Esophagus squamous epithelium (tissue), 5 donors: ENCODE measurements around the gene KCNG2. TPM values are rescaled to one million over a fixed set of nuclear protein-coding genes. Genes with fewer than 3 reads are reported as not detected.

Source experiments
- DNase-seq: peaks from one replicate; lab custom pipeline; 2025; lab: John Stamatoyannopoulos, UW
- H3K27ac ChIP-seq, 4 donors: fragments of 200-600 bp; sonication (generic); one replicate each; pipeline ENCODE4 v1.5.1; 2016 to 2019; ENCODE audit warnings: mild to moderate bottlenecking in 1 of 4
- H3K27me3 ChIP-seq, 4 donors: fragments of 200-600 bp; sonication (generic); 1 replicate in 3 of 4; 2 replicates in 1 of 4; pipeline versions ENCODE4 v1.5.1 to v1.6.0; 2017 to 2021; ENCODE audit warnings: antibody characterized with exemption in 1 of 4
- H3K36me3 ChIP-seq, 3 donors: fragments of 200-600 bp; sonication (generic); one replicate each; pipeline ENCODE4 v1.5.1; 2016 to 2019
- H3K4me1 ChIP-seq, 3 donors: fragments of 200-600 bp; sonication (generic); one replicate each; pipeline ENCODE4 v1.5.1; 2017 to 2019
- H3K4me3 ChIP-seq, 4 donors: fragments of 200-600 bp; sonication (generic); 1 replicate in 3 of 4; 2 replicates in 1 of 4; pipeline ENCODE4 v1.5.1; 2016 to 2019; ENCODE audit warnings: mild to moderate bottlenecking in 2 of 4, moderate library complexity in 1 of 4
- H3K9me3 ChIP-seq, 3 donors: fragments of 200-600 bp; sonication (generic); one replicate each; pipeline ENCODE4 v1.5.1; 2016 to 2019
- CTCF ChIP-seq, 6 experiments: fragments of 450-650 bp in 4 of 6; fragments of 200-600 bp in 2 of 6; sonication (generic) in 2 of 6; IDR thresholded peaks; one replicate each; pipeline ENCODE4 v1.5.1; 2016 to 2019; ENCODE audit warnings: antibody characterized with exemption in 6 of 6, mild to moderate bottlenecking in 4 of 6, moderate library complexity in 4 of 6
- POLR2A ChIP-seq, 4 donors: fragments of 450-650 bp; IDR thresholded peaks; one replicate each; pipeline ENCODE4 v1.6.1; 2017; ENCODE audit warnings: antibody characterized with exemption in 4 of 4, mild to moderate bottlenecking in 4 of 4, moderate library complexity in 3 of 4
- WGBS, 2 donors: methylation state at CpG; one replicate each; pipeline ENCODE4 v1.1.5; 2018; 5-methylcytosine and 5-hydroxymethylcytosine counted together
- intact Hi-C: fragments of 100-400 bp; cut with DNase I; formaldehyde crosslinking; loops from one replicate; pipeline ENCODE4 v1.15.0; 2022
- total RNA-seq, 4 donors: library from RNA; depleted of rRNA; stranded (reverse); fragments of >200 nt; gene quantifications; one replicate each; pipeline ENCODE4 v1.1.0, GENCODE V29; 2016
- donor health status: DM: yes; HTN: yes; CAD: no.

The KCNG2 gene
- total RNA-seq, 4 donors from 2014 or later = 0.19 TPM; not detected in 3

GRCh38 chr18:79803611-79804051, 5.9 kb downstream of the KCNG2 start:
- Histone ChIP-seq H3K4me3 (no peak overlapping the region), H3K27me3 (peaks cover 6 to 36% (median 16%) of the 10 kb centered on the region in 4 donors), H3K27ac (no peak overlapping the region), H3K4me1 (peaks cover 7 to 10% (median 7%) of the 10 kb centered on the region in 3 donors), H3K36me3 (no peaks in the 10 kb centered on the region), H3K9me3 (no peaks in the 10 kb centered on the region)
- WGBS, 2 donors = 80 to 87% methylated on average over 1 to 8 of the region's 14 CpGs
- TF ChIP-seq POLR2A (IDR thresholded peaks at IDR 0.05) (no peak), CTCF (IDR thresholded peaks at IDR 0.05) (no peak)
- intact Hi-C loops = no loop called here
- DNase-seq = no peak

- H3K9me3 ChIP-seq = no peaks in the 10 kb centered on the region
- peaks cover under 1 to 4% (median under 1%) of the 10 kb centered on the region in 3 donors for H3K4me1 ChIP-seq
- WGBS, 2 donors = 49 to 56% methylated on average over 2 to 7 of the region's 15 CpGs
- H3K27ac ChIP-seq = no peak overlapping the region
- no peak overlapping the region for H3K4me3 ChIP-seq
- peaks cover 0 to 30% (median 9%) of the 10 kb centered on the region in 4 donors for H3K27me3 ChIP-seq
- no peaks in the 10 kb centered on the region for H3K36me3 ChIP-seq
- intact Hi-C loops = no loop called here
- DNase-seq = no peak
- no peak for TF ChIP-seq CTCF (IDR thresholded peaks at IDR 0.05)
- TF ChIP-seq POLR2A (IDR thresholded peaks at IDR 0.05) = no peak
Measured at GRCh38 chr18:79804130-79804787, 6.5 kb downstream of the KCNG2 start.

DNA sequence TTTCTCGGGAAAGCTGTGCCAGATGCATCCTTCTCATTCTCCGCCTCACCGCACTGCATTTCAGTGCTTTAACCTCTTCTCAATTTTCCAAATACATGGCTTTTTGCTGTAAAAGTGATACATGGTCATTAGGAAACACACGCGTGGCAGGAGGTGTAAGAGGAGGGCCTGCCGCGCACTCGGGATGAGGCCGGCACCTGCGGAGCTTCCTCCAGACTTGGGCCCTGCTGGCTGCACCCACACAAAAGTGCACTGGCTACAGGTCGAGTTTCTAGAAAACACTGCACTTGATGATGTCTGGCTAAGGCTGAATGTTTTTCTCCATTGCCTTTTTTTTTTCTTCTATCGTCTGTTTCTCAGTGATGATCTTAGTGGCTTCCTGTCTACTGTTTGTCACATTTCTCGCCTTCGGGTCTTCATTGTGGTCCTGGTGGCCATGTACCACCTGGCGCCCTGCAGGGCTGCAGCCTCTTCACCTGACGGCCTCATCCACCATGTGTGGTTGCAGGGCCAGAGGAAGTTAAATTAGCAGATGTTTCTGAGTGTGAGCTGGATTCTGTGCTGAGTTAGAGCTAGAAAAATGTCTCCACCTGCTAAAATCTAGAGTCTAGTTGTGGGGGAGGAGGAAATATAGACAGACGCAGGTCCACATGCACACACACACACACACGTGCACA, 7.6 kb downstream of the KCNG2 start:
- WGBS, 2 donors = 74 to 75% methylated on average over 18 of the region's 18 CpGs
- intact Hi-C loops = no loop called here
- Histone ChIP-seq H3K27ac (no peak overlapping the region), H3K27me3 (peaks cover 0 to 23% (median under 1%) of the 10 kb centered on the region in 4 donors), H3K36me3 (no peaks in the 10 kb centered on the region), H3K4me3 (no peak overlapping the region), H3K9me3 (no peaks in the 10 kb centered on the region), H3K4me1 (no peaks in the 10 kb centered on the region)
- TF ChIP-seq POLR2A (IDR thresholded peaks at IDR 0.05) (no peak), CTCF (IDR thresholded peaks at IDR 0.05) (no peak)
- no peak for DNase-seq

DNA sequence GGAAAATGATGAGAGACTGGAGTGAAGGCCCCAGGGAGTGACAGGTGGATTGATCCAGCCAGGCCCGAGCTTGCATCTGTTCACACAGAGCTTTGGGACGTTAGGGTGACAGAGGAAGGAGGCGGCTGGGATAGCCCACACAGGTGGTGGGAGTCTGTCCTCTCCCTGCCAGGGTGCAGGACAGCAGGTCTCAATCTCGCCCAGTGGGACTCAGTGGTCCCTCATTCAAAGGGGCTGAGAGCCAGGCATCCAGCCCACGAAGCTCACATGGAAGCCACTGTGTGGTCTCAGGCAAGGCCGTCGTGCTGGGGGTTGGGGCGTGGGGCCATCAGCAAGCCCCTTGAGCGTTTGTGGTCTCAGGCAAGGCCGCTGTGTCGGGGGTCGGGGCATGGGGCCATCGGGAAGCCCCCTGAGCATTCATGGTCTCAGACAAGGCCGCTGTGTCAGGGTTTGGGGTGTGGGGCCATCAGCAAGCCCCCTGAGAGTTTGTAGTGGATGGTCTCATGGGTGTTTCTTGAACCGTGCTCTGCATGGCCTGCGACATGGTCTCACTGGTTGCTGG, 8.3 kb downstream of the KCNG2 start:
- H3K27me3 ChIP-seq = peaks cover 0 to 18% (median 0%) of the 10 kb centered on the region in 4 donors
- no peaks in the 10 kb centered on the region for H3K9me3 ChIP-seq
- WGBS, 2 donors = 78 to 84% methylated on average over 12 to 15 of the region's 16 CpGs
- no peaks in the 10 kb centered on the region for H3K4me1 ChIP-seq
- no peaks in the 10 kb centered on the region for H3K36me3 ChIP-seq
- H3K27ac ChIP-seq = no peak overlapping the region
- TF ChIP-seq CTCF (IDR thresholded peaks at IDR 0.05) (no peak), POLR2A (IDR thresholded peaks at IDR 0.05) (no peak)
- no peak for DNase-seq
- no peak overlapping the region for H3K4me3 ChIP-seq
- intact Hi-C loops = no loop called here
